GM12878 (cell line): ENCODE data around the gene OTUB1. TPM values are rescaled to one million over a fixed set of nuclear protein-coding genes. Genes with fewer than 3 reads are reported as not detected.

Experiments
- ATAC-seq: fragments of 200-7000 bp; cut with Tn5 transposase; 3 replicates; pipeline ENCODE4 v1.9.1; 2020; ENCODE audit warnings: mild to moderate bottlenecking, moderate library complexity
- BruUV-seq: library from RNA; stranded (reverse); fragments of 400-500 nt; replicated peaks from 2 replicates; lab custom pipeline; 2021; lab: Mats Ljungman, UMichigan
- CTCF ChIA-PET: fragments of 300-600 bp; sonication (Branson Sonifier 250); formaldehyde crosslinking; extraction: SDS; loops from one replicate; lab custom pipeline; 2021; ENCODE audit warnings: inconsistent platforms; lab: Yijun Ruan, JAX
- POLR2A ChIA-PET: fragments of 350-600 bp; formaldehyde crosslinking; extraction: SDS; loops from one replicate; lab custom pipeline; 2021; ENCODE audit warnings: inconsistent platforms; lab: Charles Lee
- RAD21 ChIA-PET: fragments of 300-600 bp; sonication (Branson Sonifier 250); formaldehyde crosslinking; loops from one replicate; lab custom pipeline; 2023; ENCODE audit warnings: antibody characterized with exemption; ENCODE audit not compliant: unreplicated experiment; lab: Charles Lee
- SMC1A ChIA-PET: fragments of 300-600 bp; sonication (Branson Sonifier 250); formaldehyde crosslinking; loops from one replicate; lab custom pipeline; 2023; ENCODE audit not compliant: unreplicated experiment, uncharacterized antibody; lab: Charles Lee
- DNase-seq: peaks from one replicate; pipeline ENCODE4 v3.0.0-alpha.2; 2011; ENCODE audit warnings: low read depth, low spot score
- FAIRE-seq: peaks from 3 replicates; lab custom pipeline; 2011; peaks lifted over from hg19 to GRCh38; lab: Jason Lieb, UNC
- H2AFZ ChIP-seq: 2 replicates; pipeline ENCODE4 v1.6.0; 2011; ENCODE audit warnings: low read depth, low read length, control low read depth; ENCODE audit not compliant: control insufficient read depth
- H3K27ac ChIP-seq: 2 replicates; pipeline ENCODE4 v1.5.1; 2011; ENCODE audit warnings: control low read depth; ENCODE audit not compliant: control insufficient read depth, insufficient read depth
- H3K27me3 ChIP-seq, 2 experiments: replicated peaks in 1 of 2; 2 replicates each; pipeline versions ENCODE4 v1.6.0 to v1.6.1; 2011; ENCODE audit warnings: low read length in 1 of 2; ENCODE audit not compliant: control insufficient read depth in 2 of 2, insufficient read depth in 2 of 2
- H3K36me3 ChIP-seq, 2 experiments: 2 replicates each; pipeline ENCODE4 v1.5.1; 2011; ENCODE audit warnings: low read length in 1 of 2; ENCODE audit not compliant: control insufficient read depth in 2 of 2, insufficient read depth in 2 of 2
- H3K4me1 ChIP-seq: 2 replicates; pipeline ENCODE4 v1.6.1; 2011; ENCODE audit warnings: mild to moderate bottlenecking, low read length, moderate library complexity, mixed read lengths; ENCODE audit not compliant: control insufficient read depth, insufficient read depth
- H3K4me2 ChIP-seq: 2 replicates; pipeline ENCODE4 v1.6.0; 2011; ENCODE audit warnings: control low read depth; ENCODE audit not compliant: control insufficient read depth, insufficient read depth
- H3K4me3 ChIP-seq: fragments of 200-600 bp; sonication (generic); 2 replicates; pipeline ENCODE4 v1.5.1; 2016
- H3K79me2 ChIP-seq: 2 replicates; pipeline ENCODE4 v1.6.0; 2011; ENCODE audit warnings: low read length; ENCODE audit not compliant: control insufficient read depth, insufficient read depth
- H3K9ac ChIP-seq: 2 replicates; pipeline ENCODE4 v1.8.0; 2011; ENCODE audit warnings: low read length, control low read depth, mixed read lengths; ENCODE audit not compliant: control insufficient read depth, insufficient read depth
- H3K9me3 ChIP-seq: replicated peaks from 3 replicates; pipeline ENCODE4 v1.5.1; 2011; ENCODE audit warnings: mild to moderate bottlenecking, low read length; ENCODE audit not compliant: control insufficient read depth, insufficient read depth
- H4K20me1 ChIP-seq: 2 replicates; pipeline ENCODE4 v1.6.0; 2011; ENCODE audit not compliant: control insufficient read depth, insufficient read depth
- BHLHE40 ChIP-seq, 2 experiments: fragments of 450-650 bp in 1 of 2; IDR thresholded peaks; 2 replicates each; pipeline ENCODE4 v1.6.1; 2011 to 2017; ENCODE audit warnings: low read depth in 2 of 2, borderline replicate concordance in 1 of 2, improper control_type of control experiment in 1 of 2, low read length in 1 of 2, mild to moderate bottlenecking in 1 of 2
- CEBPB ChIP-seq, 2 experiments: fragments of 150-350 bp in 1 of 2; IDR thresholded peaks; 2 replicates each; pipeline ENCODE4 v1.6.1; 2012 to 2014; ENCODE audit warnings: low read depth in 2 of 2, low read length in 2 of 2, borderline replicate concordance in 1 of 2, inconsistent platforms in 1 of 2
- CTCF ChIP-seq, 3 experiments: IDR thresholded peaks in 2 of 3; conservative IDR thresholded peaks in 1 of 3; 2 replicates each; pipeline ENCODE4 v1.5.1; 2011; ENCODE audit warnings: low read depth in 3 of 3, low read length in 3 of 3, mild to moderate bottlenecking in 3 of 3, control low read depth in 2 of 3, moderate library complexity in 2 of 3, inconsistent platforms in 1 of 3, mixed read lengths in 1 of 3; ENCODE audit not compliant: control insufficient read depth in 2 of 3, insufficient read depth in 1 of 3; ENCODE audit errors: extremely low read depth in 1 of 3
- EGR1 ChIP-seq, 2 experiments: IDR thresholded peaks; 1 replicate in 1 of 2; 2 replicates in 1 of 2; pipeline ENCODE4 v1.6.1; 2011 to 2012; ENCODE audit warnings: low read depth in 2 of 2, low read length in 2 of 2, borderline replicate concordance in 1 of 2, mild to moderate bottlenecking in 1 of 2, moderate library complexity in 1 of 2
- HDAC2 ChIP-seq: fragments of 200-600 bp; sonication (generic); IDR thresholded peaks from 2 replicates; pipeline ENCODE4 v1.6.1; 2017
- NFYB ChIP-seq: IDR thresholded peaks from 2 replicates; pipeline ENCODE4 v1.6.1; 2011; ENCODE audit warnings: low read depth, mild to moderate bottlenecking, low read length, improper control_type of control experiment, moderate library complexity; ENCODE audit not compliant: insufficient read depth
- RAD21 ChIP-seq: IDR thresholded peaks from 2 replicates; pipeline ENCODE4 v1.6.1; 2011; ENCODE audit warnings: mild to moderate bottlenecking, low read depth, low read length, moderate library complexity; ENCODE audit not compliant: insufficient read depth
- WGBS: methylation state at CpG from one replicate; pipeline ENCODE4 v1.1.6; 2016; ENCODE audit warnings: low lambda C conversion rate; ENCODE audit not compliant: insufficient replicate concordance, insufficient coverage; ENCODE audit errors: missing lambda C conversion rate; 5-methylcytosine and 5-hydroxymethylcytosine counted together
- in situ Hi-C: fragments of 300-500 bp; cut with MboI; formaldehyde crosslinking; loops from 9 replicates; pipeline ENCODE4 v1.14.3; 2018; ENCODE audit warnings: mixed read lengths
- intact Hi-C: fragments of 100-400 bp; cut with micrococcal nuclease; formaldehyde crosslinking; loops from one replicate; pipeline ENCODE4 v1.14.2; 2022; ENCODE audit not compliant: unreplicated experiment
- polyA plus RNA-seq, 11 experiments: library from polyadenylated mRNA; depleted of rRNA in 4 of 11; unstranded in 6 of 11; stranded (reverse) in 5 of 11; fragments of >200 nt; fragmentation: Nextera tagmentation in 4 of 11; fragmentation: Illumina TruSeq in 1 of 11; extraction: Ambion mirVana in 4 of 11; extraction: Trizol in 1 of 11; gene quantifications; 1 replicate in 1 of 11; 2 replicates in 10 of 11; pipeline versions ENCODE4 v1.2.1 to v1.2.3, GENCODE V29; 2011 to 2016; ENCODE audit warnings: inconsistent platforms in 2 of 11, missing spikeins in 2 of 11, low read depth in 1 of 11
- total RNA-seq, 4 experiments: library from RNA; depleted of rRNA in 3 of 4; stranded (reverse); fragments of >200 nt in 3 of 4; fragmentation: Illumina TruSeq in 1 of 4; extraction: Trizol in 1 of 4; gene quantifications; 2 replicates each; pipeline versions ENCODE4 v1.2.1 to v1.2.3, GENCODE V29; 2013 to 2021

The OTUB1 gene
- total and polyA plus RNA-seq, 10 of the 15 experiments (the other 5 are each of a cell fraction or from before 2014, with no cell fraction given): 49.6 to 225 (median 131) TPM

- ChIA-PET POLR2A (no interaction called here), CTCF (no interaction called here), SMC1A (no interaction called here), RAD21 (no interaction called here)
- H3K9ac ChIP-seq: no peak overlapping the region
- H3K4me2 ChIP-seq: no peak overlapping the region
- DNase-seq (no peak), ATAC-seq (no peak), FAIRE-seq (no peak)
- 0 out of 3 replicates have a peak, but pooled peaks of 1 of the 2 experiments have one; percentile 33 for TF ChIP-seq EGR1 (IDR thresholded peaks at IDR 0.05; ENCODE audit: borderline replicate concordance in 1 of 2, low read depth in 2 of 2, low read length in 2 of 2)
- no peak for TF ChIP-seq HDAC2
- no peaks in the 10 kb centered on the region for H3K4me1 ChIP-seq
- H3K4me3 ChIP-seq: no peak overlapping the region
- peaks cover 4% of the 10 kb centered on the region; the same call in 1 of the 2 replicates for H4K20me1 ChIP-seq
- no peak overlapping the region for H3K27ac ChIP-seq
- H2AFZ ChIP-seq: no peak overlapping the region
- peaks cover 0 to 7% of the 10 kb centered on the region in 2 experiments; a peak in 3 of 4 replicates for H3K27me3 ChIP-seq
- no peaks in the 10 kb centered on the region for H3K79me2 ChIP-seq
- 36% methylated on average over 11 of the region's 16 CpGs for WGBS
- no peaks in the 10 kb centered on the region for H3K9me3 ChIP-seq
- H3K36me3 ChIP-seq: no peaks in the 10 kb centered on the region
- intact Hi-C loops (no loop called here), in situ Hi-C loops (no loop called here)
- no TSS peak for BruUV-seq
Measured at GRCh38 chr11:64039012-64039665, 52.9 kb downstream of the OTUB1 start.

GRCh38 chr11:64040684-64041322, 54.6 kb downstream of the OTUB1 start:
- no peak overlapping the region for H3K4me2 ChIP-seq
- TF ChIP-seq NFYB (no peak), BHLHE40 (IDR thresholded peaks at IDR 0.05; ENCODE audit: borderline replicate concordance in 1 of 2, low read depth in 2 of 2, low read length in 1 of 2) (no peak), RAD21 (peak; percentile 29; the same call in 1 of the 2 replicates), CEBPB (IDR thresholded peaks at IDR 0.05; ENCODE audit: borderline replicate concordance in 1 of 2, low read depth in 2 of 2, low read length in 2 of 2) (no peak), CTCF (IDR thresholded peaks at IDR 0.05 in 2 of 3, conservative IDR thresholded peaks at IDR 0.05 in 1 of 3; ENCODE audit: control insufficient read depth in 2 of 3, extremely low read depth in 1 of 3, insufficient read depth in 1 of 3, low read depth in 3 of 3, low read length in 3 of 3) (peak; percentile 19 to 31 (median 23); a peak in 2 of 6 replicates)
- ChIA-PET RAD21 (no interaction called here), SMC1A (no interaction called here), POLR2A (no interaction called here), CTCF (interaction anchor here (1.4 kb wide), 1 partner anchor 108 kb away, joined by 5 read pairs; no protein-coding TSS in a partner anchor)
- no peaks in the 10 kb centered on the region for H3K9me3 ChIP-seq
- H4K20me1 ChIP-seq: peaks cover 4% of the 10 kb centered on the region; the same call in 1 of the 2 replicates
- H3K9ac ChIP-seq: no peak overlapping the region
- no peak overlapping the region for H3K27ac ChIP-seq
- no peak for DNase-seq
- no peaks in the 10 kb centered on the region for H3K36me3 ChIP-seq
- intact Hi-C loops (no loop called here), in situ Hi-C loops (no loop called here)
- H3K4me3 ChIP-seq: no peak overlapping the region
- H2AFZ ChIP-seq: no peak overlapping the region
- WGBS: 49% methylated on average over 20 of the region's 20 CpGs
- H3K27me3 ChIP-seq: peaks cover 0 to 5% of the 10 kb centered on the region in 2 experiments; a peak in 2 of 4 replicates
- peak; percentile 59 for ATAC-seq
- FAIRE-seq: no peak
- no peaks in the 10 kb centered on the region for H3K4me1 ChIP-seq
- no TSS peak for BruUV-seq
- no peaks in the 10 kb centered on the region for H3K79me2 ChIP-seq
